Middle frontal gyrus (tissue), 1 donor: ENCODE results near the gene FGF7.
"Not testable (repeated sequence)": the region's sequence is repeated elsewhere in the genome, so short reads cannot be mapped to it uniquely, and the experiment has no call there.

Experiments used
- DNase-seq: peaks from one replicate; pipeline ENCODE4 v3.0.0-alpha.2; 2015; ENCODE audit warnings: low spot score; ENCODE audit errors: extremely low spot score

The FGF7 gene

DNA sequence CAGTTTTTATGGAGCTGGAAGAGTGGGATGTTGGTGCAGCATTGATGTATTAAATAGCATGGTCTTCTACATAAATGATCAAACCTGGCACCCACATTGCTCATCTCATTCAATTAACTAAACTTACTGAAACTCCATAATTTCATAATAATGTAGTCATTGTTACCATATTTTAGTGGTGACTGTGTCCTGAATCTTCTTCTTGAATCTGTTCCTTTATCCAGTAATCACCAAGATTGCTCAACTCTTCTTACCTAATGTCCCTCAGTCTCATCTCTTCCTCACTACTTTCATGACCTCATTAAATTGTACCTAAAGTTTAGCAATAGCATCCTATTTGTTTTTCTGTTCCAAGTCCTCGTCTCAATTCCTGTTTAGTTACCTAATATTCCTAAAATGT, 69.8 kb downstream of the FGF7 start:
- DNase-seq: no peak

DNA sequence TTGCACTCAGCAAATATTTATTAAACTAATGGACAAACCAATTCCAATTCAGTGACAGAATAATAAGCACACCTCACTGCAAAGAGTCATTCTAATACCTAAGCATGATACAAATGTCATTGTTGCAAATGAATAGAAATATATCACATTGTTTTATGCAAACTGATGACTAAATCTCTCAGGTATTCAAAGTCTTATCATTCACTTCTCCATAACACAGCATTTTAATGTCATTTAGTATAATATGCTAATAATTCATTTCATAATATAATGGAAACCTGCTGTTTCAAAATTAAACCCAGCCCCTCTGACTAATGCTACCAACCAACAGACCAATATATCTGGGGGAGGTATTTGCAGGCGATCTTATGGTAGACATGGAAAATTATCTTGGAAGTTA, 71.8 kb downstream of the FGF7 start:
- no peak for DNase-seq

DNA sequence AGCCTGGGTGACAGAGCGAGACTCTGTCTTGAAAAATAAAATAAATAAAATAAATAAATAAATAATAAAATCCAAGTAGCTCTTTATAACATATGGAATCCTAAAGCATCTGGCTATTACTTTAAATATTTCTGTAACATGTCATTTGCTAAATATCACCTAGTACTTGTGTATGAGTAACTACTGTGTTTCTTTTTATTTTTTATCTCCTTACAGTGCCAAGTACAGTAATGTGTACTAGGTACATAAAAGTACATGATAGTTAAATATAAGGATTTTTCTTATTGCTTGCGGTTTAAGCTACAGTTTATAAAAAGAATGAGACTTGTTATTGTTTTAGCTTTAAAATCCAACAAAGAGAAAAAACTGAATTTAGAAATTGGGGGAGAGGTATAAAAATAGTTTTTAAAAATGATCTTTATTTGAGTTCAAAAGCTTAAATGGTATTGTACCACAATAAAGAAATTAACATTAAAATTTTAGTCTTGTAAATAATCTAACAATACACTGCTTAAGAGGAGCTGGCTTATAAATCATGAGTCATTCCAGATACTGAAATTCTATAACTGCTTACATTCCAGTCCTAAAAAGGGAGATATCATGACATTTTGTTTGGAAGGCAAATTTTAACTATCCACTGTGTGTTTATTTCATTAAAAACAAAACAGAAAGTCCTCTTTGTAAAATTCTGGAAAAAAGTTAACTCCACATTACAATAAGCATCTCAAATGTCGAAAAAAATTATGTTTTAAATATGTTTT, 73.1 kb downstream of the FGF7 start:
- DNase-seq: no peak

DNA sequence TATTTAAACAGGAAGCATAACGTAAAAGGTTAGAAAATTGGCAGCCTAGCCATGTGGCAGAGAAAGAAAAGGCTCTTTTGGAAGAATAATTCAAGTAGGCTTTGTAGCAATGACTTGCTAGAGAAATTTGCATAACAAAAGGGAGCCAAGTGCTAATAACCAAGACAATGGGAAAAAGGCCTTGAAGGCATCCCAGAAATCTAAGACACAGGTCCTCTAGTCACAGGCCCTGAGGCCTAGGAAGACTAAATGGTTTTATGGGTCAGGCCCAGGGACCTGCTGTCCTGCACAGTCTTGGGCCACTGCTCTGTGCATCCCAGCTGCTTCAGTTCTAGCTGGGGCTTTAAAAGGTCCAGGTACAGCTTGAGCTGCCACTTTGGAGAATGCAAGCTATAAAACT, 78.5 kb downstream of the FGF7 start:
- no peak for DNase-seq

DNA sequence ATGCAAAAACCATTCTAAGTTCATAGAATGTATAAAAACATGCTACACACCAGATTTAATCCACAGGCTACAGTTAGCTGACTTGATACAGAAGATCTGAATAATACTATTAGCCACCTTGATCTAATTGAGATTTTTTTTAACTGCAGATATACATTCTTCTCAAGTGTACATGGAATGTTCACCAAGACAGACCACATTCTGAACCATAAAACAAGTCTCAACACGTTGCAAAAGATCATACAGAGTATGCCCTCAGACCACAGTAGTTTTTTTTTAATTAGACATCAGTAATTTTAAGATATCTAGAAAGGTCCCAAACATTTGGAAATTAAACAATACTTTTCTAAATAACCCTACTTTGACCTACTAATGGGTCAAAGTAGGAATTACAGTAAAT, 83.3 kb downstream of the FGF7 start:
- DNase-seq: no peak

- DNase-seq: no peak
These were observed 84.2 kb downstream of the FGF7 start for GRCh38 chr15:49507261-49507660.

- not testable (repeated sequence) for DNase-seq
These were observed 89.7 kb downstream of the FGF7 start for GRCh38 chr15:49512739-49513138.

DNA sequence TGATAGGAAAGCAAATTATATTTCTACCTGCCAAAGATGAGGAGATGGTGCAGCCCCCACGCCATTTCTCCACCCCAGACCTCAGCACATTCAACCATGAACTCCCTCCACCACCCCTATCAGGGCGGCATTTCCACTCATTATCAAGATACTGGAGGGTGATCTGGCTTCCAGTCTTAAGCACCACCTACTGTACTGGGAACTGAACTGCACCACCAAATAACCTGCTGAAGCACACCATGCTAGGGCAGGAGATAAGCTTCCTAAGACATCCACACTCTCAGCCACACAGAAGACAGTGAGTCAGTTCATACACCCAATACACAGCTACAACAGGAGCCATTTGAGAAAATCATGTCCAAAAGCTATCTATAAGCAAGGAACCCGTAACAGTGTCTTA, 98.8 kb downstream of the FGF7 start:
- DNase-seq: no peak

- no peak for DNase-seq
These were observed 105.2 kb downstream of the FGF7 start for GRCh38 chr15:49528289-49528688.

GRCh38 chr15:49530092-49530491, 107.0 kb downstream of the FGF7 start:
- DNase-seq: no peak
